ENCODE measurements around the gene TUT4. TPM values are rescaled to one million over a fixed set of nuclear protein-coding genes. Genes with fewer than 3 reads are reported as not detected.

The TUT4 gene
- total and polyA plus RNA-seq, 2 experiments from 2014 or later, result 14.9 to 18.9 TPM

DNA sequence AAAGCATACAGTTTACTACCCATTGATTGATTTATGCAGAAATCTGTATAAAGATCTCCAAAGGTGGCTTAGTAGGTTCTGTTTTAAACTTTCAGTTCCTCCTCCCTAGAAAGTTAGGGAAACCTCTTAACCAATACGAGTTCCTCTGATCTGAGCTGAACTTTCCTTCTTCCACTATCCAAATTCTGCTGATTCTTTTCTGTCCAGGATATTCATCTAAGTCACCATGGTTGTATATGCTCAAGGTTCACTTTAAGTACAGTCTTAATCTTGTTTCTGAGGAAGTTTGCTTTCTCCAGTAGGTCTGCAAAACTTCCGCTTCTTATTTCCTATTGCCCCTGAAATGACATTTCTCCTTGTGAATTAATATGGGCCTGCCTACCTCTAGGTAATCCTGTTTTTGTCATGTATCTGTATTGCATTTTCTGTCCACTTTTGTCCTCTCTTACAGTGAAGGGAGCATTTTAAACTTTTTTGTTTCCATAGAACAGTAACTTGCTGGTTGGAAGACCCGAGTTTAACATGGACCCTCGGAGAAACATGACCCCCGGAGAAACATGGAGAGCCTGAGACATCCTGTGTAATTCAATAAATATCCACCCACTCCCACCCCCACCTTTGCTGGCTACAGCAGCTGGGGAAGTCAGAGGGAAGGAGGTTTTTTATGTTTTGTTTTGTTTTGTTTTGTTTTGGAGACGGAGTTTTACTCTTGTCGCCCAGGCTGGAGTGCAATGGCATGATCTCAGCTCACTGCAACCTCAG, 16.7 kb upstream of the TUT4 start:
- Histone ChIP-seq H3K4me3 (no peak overlapping the region), H3K9ac (no peak overlapping the region), H3F3A (ENCODE audit: insufficient read depth) (peaks cover 7% of the 10 kb centered on the region), H3K27ac (no peak overlapping the region), H2AFZ (no peak overlapping the region), H3K4me2 (ENCODE audit: unreplicated experiment) (no peak overlapping the region), H3K27me3 (replicated peaks; ENCODE audit: insufficient read depth) (peaks cover 5% of the 10 kb centered on the region), H3K79me2 (ENCODE audit: insufficient read depth) (no peaks in the 10 kb centered on the region), H3K4me1 (ENCODE audit: insufficient read depth) (peaks cover 5% of the 10 kb centered on the region), H3K9me3 (ENCODE audit: low read depth) (no peaks in the 10 kb centered on the region), H3K9me2 (ENCODE audit: insufficient read depth) (no peaks in the 10 kb centered on the region), H4K20me1 (ENCODE audit: insufficient read depth) (no peaks in the 10 kb centered on the region), H3K36me3 (ENCODE audit: low read depth) (no peaks in the 10 kb centered on the region)
- no peak for DNase-seq
- WGBS, 2 experiments (ENCODE audit: low coverage in 1 of 2, low lambda C conversion rate in 2 of 2, missing lambda C conversion rate in 2 of 2), result 47 to 51% methylated on average over 7 of the region's 7 CpGs
- TF ChIP-seq EZH2 (IDR thresholded peaks at IDR 0.05; ENCODE audit: insufficient read depth, poor library complexity, severe bottlenecking), result no peak
- TF ChIP-seq EZH2phosphoT487 (IDR thresholded peaks at IDR 0.05; ENCODE audit: insufficient read depth, low read depth), result no peak
- in situ Hi-C loops (cut with MboI), result no loop called here

DNA sequence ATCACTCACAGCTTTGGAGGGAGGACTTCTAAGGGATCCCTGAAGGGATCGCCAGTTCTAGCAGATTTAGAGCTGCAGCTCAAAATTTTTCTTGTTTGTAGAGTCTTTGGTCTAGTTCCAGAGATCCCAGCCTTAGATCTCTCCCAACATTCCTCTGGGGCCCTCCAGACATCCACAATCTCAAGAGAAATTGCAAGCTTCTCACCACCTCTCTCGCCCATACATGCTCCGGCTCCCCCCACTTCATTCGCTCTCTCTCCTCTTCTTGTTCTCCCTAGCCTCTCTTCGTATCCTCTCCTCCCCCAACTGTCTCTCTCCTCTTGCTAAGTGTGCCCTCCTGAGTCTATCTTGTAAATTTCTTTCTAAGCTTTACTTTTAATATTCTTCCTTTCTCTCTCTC, 15.1 kb upstream of the TUT4 start:
- in situ Hi-C loops (cut with MboI), result no loop called here
- H3K9ac ChIP-seq, result no peak overlapping the region
- no peaks in the 10 kb centered on the region for H3K9me2 ChIP-seq (ENCODE audit: insufficient read depth)
- WGBS, 2 experiments (ENCODE audit: low coverage in 1 of 2, low lambda C conversion rate in 2 of 2, missing lambda C conversion rate in 2 of 2), result 20 to 22% methylated on average over 5 of the region's 5 CpGs
- peak overlapping the region; percentile 60 for H2AFZ ChIP-seq
- H3K79me2 ChIP-seq (ENCODE audit: insufficient read depth), result no peaks in the 10 kb centered on the region
- H3K27me3 ChIP-seq (replicated peaks; ENCODE audit: insufficient read depth), result peaks cover 5% of the 10 kb centered on the region
- H4K20me1 ChIP-seq (ENCODE audit: insufficient read depth), result no peaks in the 10 kb centered on the region
- no peaks in the 10 kb centered on the region for H3K36me3 ChIP-seq (ENCODE audit: low read depth)
- TF ChIP-seq EZH2 (IDR thresholded peaks at IDR 0.05; ENCODE audit: insufficient read depth, poor library complexity, severe bottlenecking), result no peak
- no peak for TF ChIP-seq EZH2phosphoT487 (IDR thresholded peaks at IDR 0.05; ENCODE audit: insufficient read depth, low read depth)
- H3F3A ChIP-seq (ENCODE audit: insufficient read depth), result no peaks in the 10 kb centered on the region
- H3K4me1 ChIP-seq (ENCODE audit: insufficient read depth), result no peaks in the 10 kb centered on the region
- peak; percentile 24 for DNase-seq
- peak overlapping the region; percentile 4 for H3K4me2 ChIP-seq (ENCODE audit: unreplicated experiment)
- no peak overlapping the region for H3K4me3 ChIP-seq
- H3K9me3 ChIP-seq (ENCODE audit: low read depth), result no peaks in the 10 kb centered on the region
- H3K27ac ChIP-seq, result no peak overlapping the region

DNA sequence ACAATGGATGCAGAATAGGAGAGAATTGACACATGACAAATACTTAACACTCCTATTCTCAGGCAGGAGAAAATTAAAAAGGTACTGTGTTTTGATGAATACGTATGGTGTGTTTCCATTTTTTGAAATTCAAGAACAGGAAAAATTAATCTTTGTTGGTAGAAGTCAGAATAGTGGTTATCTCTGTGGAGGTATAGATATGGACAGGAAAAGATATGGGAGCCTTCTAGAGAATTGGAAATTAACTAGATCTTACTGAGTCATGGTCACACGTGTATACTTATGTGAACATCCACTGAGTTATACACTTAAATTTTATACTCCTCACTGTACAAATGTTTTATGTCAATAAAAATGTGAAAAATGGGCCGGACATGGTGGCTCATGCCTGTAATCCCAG, 9.9 kb upstream of the TUT4 start:
- no peak overlapping the region for H3K4me3 ChIP-seq
- H3K27ac ChIP-seq, result no peak overlapping the region
- no peaks in the 10 kb centered on the region for H3K27me3 ChIP-seq (replicated peaks; ENCODE audit: insufficient read depth)
- H3K36me3 ChIP-seq (ENCODE audit: low read depth), result no peaks in the 10 kb centered on the region
- in situ Hi-C loops (cut with MboI), result no loop called here
- H3K4me2 ChIP-seq (ENCODE audit: unreplicated experiment), result no peak overlapping the region
- no peak for TF ChIP-seq EZH2 (IDR thresholded peaks at IDR 0.05; ENCODE audit: insufficient read depth, poor library complexity, severe bottlenecking)
- no peak for TF ChIP-seq EZH2phosphoT487 (IDR thresholded peaks at IDR 0.05; ENCODE audit: insufficient read depth, low read depth)
- H3K9me2 ChIP-seq (ENCODE audit: insufficient read depth), result no peaks in the 10 kb centered on the region
- H3K79me2 ChIP-seq (ENCODE audit: insufficient read depth), result no peaks in the 10 kb centered on the region
- no peaks in the 10 kb centered on the region for H4K20me1 ChIP-seq (ENCODE audit: insufficient read depth)
- no peak for DNase-seq
- no peaks in the 10 kb centered on the region for H3K4me1 ChIP-seq (ENCODE audit: insufficient read depth)
- H3K9ac ChIP-seq, result no peak overlapping the region
- H3K9me3 ChIP-seq (ENCODE audit: low read depth), result no peaks in the 10 kb centered on the region
- no peak overlapping the region for H2AFZ ChIP-seq
- H3F3A ChIP-seq (ENCODE audit: insufficient read depth), result no peaks in the 10 kb centered on the region
- 66 to 71% methylated on average over 3 of the region's 3 CpGs for WGBS, 2 experiments (ENCODE audit: low coverage in 1 of 2, low lambda C conversion rate in 2 of 2, missing lambda C conversion rate in 2 of 2)

DNA sequence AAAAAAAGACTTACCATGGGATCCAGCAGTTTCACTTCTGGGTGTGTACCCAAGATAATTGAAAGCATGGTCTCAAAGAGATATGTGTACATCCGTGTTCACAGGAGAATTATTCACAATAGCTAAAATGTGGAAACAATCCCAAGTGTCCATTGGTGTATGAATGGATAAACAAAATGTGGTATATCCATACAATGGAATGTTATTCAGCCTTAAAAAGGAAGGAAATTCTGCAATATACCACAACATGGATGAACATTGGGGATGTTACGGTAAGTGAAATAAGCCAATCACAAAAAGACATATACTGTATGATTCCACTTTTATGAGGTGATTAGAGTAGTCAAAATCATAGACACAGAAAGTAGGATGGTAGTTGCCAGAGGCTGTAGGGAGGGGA, 7.0 kb upstream of the TUT4 start:
- in situ Hi-C loops (cut with MboI), result no loop called here
- H3F3A ChIP-seq (ENCODE audit: insufficient read depth), result peaks cover 5% of the 10 kb centered on the region; the same call in 1 of the 2 replicates
- no peak overlapping the region for H3K4me2 ChIP-seq (ENCODE audit: unreplicated experiment)
- no peak overlapping the region for H3K4me3 ChIP-seq
- no peaks in the 10 kb centered on the region for H3K79me2 ChIP-seq (ENCODE audit: insufficient read depth)
- H4K20me1 ChIP-seq (ENCODE audit: insufficient read depth), result no peaks in the 10 kb centered on the region
- no peak overlapping the region for H3K27ac ChIP-seq
- WGBS, 2 experiments (ENCODE audit: low coverage in 1 of 2, low lambda C conversion rate in 2 of 2, missing lambda C conversion rate in 2 of 2), result 89 to 90% methylated on average over 2 of the region's 2 CpGs
- H3K9me3 ChIP-seq (ENCODE audit: low read depth), result no peaks in the 10 kb centered on the region
- TF ChIP-seq EZH2phosphoT487 (IDR thresholded peaks at IDR 0.05; ENCODE audit: insufficient read depth, low read depth), result no peak
- TF ChIP-seq EZH2 (IDR thresholded peaks at IDR 0.05; ENCODE audit: insufficient read depth, poor library complexity, severe bottlenecking), result no peak
- H3K36me3 ChIP-seq (ENCODE audit: low read depth), result no peaks in the 10 kb centered on the region
- no peaks in the 10 kb centered on the region for H3K27me3 ChIP-seq (replicated peaks; ENCODE audit: insufficient read depth)
- H2AFZ ChIP-seq, result no peak overlapping the region
- no peaks in the 10 kb centered on the region for H3K9me2 ChIP-seq (ENCODE audit: insufficient read depth)
- DNase-seq, result no peak
- H3K9ac ChIP-seq, result no peak overlapping the region
- H3K4me1 ChIP-seq (ENCODE audit: insufficient read depth), result no peaks in the 10 kb centered on the region
